DMS 273 (cell line): Measurements from ENCODE around the gene CSNK1D.
"Not testable (repeated sequence)": the region's sequence is repeated elsewhere in the genome, so short reads cannot be mapped to it uniquely, and the experiment has no call there.

ENCODE experiments used
- DNase-seq: peaks from one replicate; lab custom pipeline; 2025; ENCODE audit not compliant: unreplicated experiment; lab: John Stamatoyannopoulos, UW

CSNK1D gene

DNA sequence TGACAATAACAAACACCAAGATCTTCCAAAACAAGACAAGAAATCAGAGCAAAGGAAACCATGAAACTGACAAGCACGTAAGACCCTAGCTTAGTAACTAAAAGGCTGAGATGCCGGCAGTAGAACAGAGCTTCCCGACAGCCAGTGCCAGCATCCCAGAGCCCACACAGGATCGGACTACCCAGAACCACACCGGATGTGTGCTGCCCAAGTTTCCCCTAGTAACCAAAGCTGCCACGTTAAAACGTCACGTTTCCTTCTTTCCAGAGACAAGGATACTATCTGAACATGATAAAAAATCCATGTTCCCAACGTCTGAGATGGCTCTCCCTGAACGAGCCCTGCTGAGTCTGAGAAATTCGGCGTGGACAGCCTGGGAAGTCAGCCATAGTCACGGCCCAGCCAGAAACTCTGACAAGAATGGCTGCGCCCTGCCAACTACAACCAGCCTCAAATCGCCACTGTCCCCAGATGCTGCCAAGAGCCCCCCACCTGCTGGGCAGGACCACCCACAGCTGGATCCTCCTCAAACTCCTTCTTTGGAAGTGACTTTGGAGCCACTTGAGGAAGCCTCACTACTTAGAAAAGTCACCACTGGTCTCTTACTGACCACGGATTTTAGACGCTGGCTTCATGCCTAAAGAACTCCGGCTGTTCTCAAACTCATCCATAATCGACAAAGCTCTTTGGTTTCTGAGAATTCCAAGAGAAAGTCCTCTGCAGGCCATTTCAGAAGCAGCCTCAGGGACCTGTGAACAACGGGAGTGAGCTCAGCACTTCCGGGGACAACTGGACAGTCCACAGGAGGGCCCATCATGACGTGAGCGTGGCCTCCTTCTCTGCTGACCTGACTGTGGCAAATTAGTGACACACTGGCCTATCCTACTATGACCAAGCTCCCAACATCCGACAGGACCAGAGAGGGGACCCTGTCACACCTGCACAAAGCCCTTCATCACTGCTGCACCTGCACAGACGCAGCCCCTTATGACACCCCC lies 77.5 kb downstream of the CSNK1D start:
- DNase-seq, result no peak

DNA sequence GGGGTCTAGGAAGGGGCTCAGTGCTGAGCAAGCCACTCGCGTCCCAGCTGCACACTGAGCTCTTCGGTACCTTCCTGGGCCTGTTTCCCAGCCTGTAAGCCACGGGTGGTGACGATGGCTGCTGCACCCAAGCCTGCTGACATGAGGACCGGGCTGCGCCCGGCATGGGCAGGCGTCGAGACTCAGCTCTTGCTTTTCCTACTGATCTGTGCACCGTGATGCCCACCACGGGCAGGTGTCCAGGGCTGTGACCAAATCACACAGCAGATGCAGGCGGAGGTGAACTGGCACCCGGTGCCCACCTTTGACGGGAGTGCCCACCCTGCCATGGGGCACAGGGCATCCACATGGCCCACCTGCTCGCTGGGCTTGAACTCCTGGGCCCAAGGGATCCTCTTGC lies 78.7 kb downstream of the CSNK1D start:
- DNase-seq, result no peak

DNA sequence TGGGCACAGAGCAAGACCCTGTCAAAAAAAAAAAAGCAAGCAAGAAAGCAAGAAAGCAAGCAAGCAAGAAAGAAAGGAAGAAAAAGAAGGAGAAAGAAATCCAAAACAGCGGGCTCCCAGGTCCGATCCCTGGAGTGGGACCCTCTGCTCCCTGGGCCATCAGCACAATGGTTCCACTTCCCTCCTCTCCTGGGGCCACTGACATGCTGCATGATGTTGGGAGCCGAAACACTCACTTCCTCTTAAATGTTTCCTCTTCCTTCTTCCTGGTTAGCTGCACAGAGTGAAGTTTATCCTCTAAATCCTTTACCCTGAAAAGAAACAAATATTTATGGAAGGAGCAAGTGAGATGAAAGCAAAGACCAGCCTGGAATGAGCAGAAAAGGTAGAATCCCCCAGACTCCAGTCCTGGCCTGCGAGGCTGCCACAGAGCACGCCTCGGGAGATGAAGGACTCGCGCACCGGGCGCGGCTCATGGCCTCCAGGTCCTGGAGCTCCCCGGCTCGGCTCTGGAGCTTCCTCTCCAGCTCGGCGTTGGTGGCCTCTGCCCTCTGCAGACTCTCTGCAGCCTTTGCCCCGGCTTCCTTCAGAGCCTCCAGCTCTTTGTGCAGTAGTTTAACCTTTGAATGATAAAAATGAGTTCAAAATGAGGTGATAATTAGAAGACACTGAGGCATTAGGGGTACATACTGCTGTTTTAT lies 79.8 kb downstream of the CSNK1D start:
- DNase-seq, result no peak

DNA sequence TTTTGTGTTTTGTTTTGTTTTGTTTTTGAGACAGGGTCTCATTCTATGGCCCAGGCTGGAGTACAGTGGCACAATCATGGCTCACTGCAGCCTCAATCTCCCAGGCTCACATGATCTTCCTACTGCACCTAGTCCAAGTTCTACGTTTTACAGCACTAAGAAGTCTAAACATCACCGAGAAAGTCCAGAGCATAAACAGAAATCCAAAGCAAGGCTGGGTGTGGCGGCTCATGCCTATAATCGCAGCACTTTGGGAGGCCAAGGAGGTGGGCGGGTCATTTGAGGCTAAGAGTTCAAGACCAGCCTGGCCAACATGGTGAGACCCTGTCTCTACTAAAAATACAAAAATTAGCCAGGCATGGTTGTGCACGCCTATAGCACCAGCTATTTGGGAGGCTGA lies 80.5 kb downstream of the CSNK1D start:
- not testable (repeated sequence) for DNase-seq
